GM19438 (cell line): Measurements from ENCODE around the gene NDC1.

Experiments
- ATAC-seq: cut with Tn5 transposase; IDR thresholded peaks from one replicate; pipeline ENCODE4 v1.9.1; 2021; ENCODE audit warnings: low read depth; ENCODE audit not compliant: unreplicated experiment

Gene NDC1

GRCh38 chr1:53733975-53734649 is 104.0 kb downstream of the NDC1 start:
- ATAC-seq = no peak

- no peak for ATAC-seq
Observed at GRCh38 chr1:53733447-53733931, 104.6 kb downstream of the NDC1 start.

GRCh38 chr1:53732912-53733317 is 105.2 kb downstream of the NDC1 start:
- no peak for ATAC-seq

GRCh38 chr1:53732409-53732808 is 105.7 kb downstream of the NDC1 start:
- ATAC-seq = no peak

GRCh38 chr1:53731779-53732305 is 106.3 kb downstream of the NDC1 start:
- ATAC-seq = no peak

- no peak for ATAC-seq
Observed at GRCh38 chr1:53731043-53731600, 107.0 kb downstream of the NDC1 start.

- ATAC-seq = no peak
Observed at GRCh38 chr1:53730224-53730865, 107.8 kb downstream of the NDC1 start.

- no peak for ATAC-seq
Observed at GRCh38 chr1:53729456-53730223, 108.5 kb downstream of the NDC1 start.

- no peak for ATAC-seq
Observed at GRCh38 chr1:53728702-53729455, 109.2 kb downstream of the NDC1 start.

- no peak for ATAC-seq
Observed at GRCh38 chr1:53728196-53728595, 109.9 kb downstream of the NDC1 start.

GRCh38 chr1:53727461-53728092 is 110.5 kb downstream of the NDC1 start:
- no peak for ATAC-seq

- no peak for ATAC-seq
Observed at GRCh38 chr1:53726009-53726600, 112.0 kb downstream of the NDC1 start.

- no peak for ATAC-seq
Observed at GRCh38 chr1:53725238-53725689, 112.8 kb downstream of the NDC1 start.

- ATAC-seq = no peak
Observed at GRCh38 chr1:53722025-53722424, 116.1 kb downstream of the NDC1 start.

- ATAC-seq = no peak
Observed at GRCh38 chr1:53721088-53721487, 117.0 kb downstream of the NDC1 start.

GRCh38 chr1:53719469-53719868 is 118.6 kb downstream of the NDC1 start:
- ATAC-seq = no peak

- no peak for ATAC-seq
Observed at GRCh38 chr1:53718443-53718842, 119.7 kb downstream of the NDC1 start.

GRCh38 chr1:53717025-53717804 is 120.9 kb downstream of the NDC1 start:
- ATAC-seq = no peak
